GM18951 (cell line): ENCODE data around the gene PI4KB.

Experiments
- POLR2A ChIP-seq: IDR thresholded peaks from 4 replicates; pipeline ENCODE4 v1.6.1; 2011; ENCODE audit warnings: mild to moderate bottlenecking; ENCODE audit not compliant: insufficient read length, insufficient read depth; ENCODE audit errors: extremely low read depth
- in situ Hi-C: fragments of 300-500 bp; cut with MboI; formaldehyde crosslinking; loops from one replicate; pipeline ENCODE4 v1.12.0; 2022; ENCODE audit warnings: low sequenced_read_pairs, mixed read lengths, inconsistent platforms; ENCODE audit not compliant: unreplicated experiment

Gene PI4KB

DNA sequence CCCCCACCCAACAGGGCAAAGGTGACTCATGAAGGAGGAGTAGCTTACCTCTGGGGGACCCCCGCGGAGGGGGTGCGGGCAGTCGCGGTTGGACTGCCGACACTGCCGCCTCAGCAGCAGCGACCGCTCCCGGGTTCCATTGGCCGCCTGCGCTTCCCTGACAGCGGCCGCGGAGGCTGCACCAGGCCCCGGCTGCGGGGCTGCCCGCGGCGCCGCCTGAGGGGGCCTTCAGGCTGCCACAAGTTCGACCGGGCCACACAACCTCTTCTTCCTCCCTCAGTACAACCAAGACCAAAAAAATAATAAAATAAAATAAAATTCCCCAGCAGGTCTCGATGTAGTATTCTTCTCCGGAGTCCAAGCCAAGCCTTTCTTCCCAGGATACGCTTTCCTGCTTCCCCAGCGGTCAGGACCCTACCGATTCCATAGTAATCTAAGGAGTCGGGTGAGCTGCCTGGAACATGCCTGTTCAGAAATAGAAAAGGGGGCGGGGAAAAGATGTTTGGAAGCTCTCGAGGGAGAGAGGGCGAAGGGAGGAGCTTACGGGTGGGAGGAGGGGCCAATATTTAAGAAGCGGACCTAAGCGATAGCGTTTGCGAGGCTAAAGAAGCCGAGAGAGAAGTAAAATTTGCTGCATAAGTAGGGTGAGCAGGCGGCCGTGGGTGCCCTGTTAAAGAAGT lies at the start of gene PI4KB:
PI4KB (minus strand) TSS at position 194 of the 680 bp plus-strand sequence. CDS start 10,935 bp downstream, outside the sequence.
- in situ Hi-C loops, result no loop called here
- peak; percentile 75 for TF ChIP-seq POLR2A

DNA sequence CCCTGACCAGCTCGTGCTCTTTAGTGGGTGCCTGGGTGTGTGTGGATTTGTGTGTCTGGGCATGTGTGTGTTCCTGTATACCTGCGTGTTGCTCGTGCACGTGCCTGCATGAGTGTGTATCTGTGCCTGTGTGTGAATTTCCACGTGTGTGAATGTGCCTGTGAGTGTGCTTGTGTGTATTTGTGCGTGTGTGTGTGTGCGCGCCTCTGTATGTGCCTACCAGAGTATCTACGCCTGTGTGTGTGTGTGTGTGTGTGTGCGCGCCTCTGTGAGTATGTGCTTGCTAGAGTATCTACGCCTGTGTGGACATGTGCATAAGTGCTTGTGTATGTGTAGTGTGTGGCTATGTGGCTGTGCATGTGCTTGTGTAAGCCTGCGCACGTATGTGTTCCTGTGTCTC lies 46.0 kb upstream of the PI4KB start:
- TF ChIP-seq POLR2A, result no peak
- in situ Hi-C loops, result no loop called here

DNA sequence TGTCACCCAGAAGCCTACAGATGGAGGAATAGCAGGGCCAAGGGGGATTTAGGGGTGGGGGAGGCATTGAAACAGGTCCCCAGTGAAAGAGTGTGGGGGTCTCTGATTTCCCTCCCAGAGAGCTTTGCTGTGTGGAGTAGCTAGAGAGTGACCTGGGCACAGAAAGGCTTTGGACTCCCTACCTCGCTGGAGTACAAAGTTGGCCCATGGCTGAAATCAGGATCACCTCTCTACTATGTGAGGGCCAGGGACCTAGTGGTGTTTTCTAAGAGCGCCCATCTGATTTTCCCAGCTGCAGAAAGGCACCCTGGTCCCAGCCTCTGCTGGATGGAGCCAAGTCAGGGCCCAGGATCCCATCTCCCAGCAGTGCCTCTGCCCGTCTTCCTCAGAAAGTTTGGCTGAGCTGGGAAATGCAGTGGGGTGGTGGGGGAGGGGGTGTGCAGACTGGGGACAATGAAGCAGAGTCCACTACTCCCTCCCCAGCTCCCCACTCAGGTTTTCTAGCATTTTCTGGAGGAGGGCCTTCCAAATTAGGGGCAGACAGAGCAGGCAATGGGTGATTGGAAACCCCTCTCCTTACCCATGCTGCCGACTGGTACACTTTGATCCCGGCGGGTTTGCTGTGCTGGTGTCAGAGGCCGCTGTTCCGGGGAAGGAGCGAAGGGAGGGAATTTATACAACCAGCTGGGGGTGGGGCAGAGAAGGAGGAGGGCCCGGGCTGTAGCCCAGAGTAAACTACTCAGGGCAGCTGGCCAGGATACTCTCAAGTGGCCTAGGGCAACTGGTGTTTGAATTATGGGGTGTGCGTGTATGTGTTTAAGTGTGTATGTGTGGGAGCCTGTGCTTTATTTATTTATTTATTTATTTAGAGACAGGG lies 45.1 kb upstream of the PI4KB start, which contains the start of gene SELENBP1:
SELENBP1 (minus strand) TSS at position 648 of the 877 bp plus-strand sequence; CDS start at position 584, 64 bp downstream.
- no peak for TF ChIP-seq POLR2A
- in situ Hi-C loops, result no loop called here

DNA sequence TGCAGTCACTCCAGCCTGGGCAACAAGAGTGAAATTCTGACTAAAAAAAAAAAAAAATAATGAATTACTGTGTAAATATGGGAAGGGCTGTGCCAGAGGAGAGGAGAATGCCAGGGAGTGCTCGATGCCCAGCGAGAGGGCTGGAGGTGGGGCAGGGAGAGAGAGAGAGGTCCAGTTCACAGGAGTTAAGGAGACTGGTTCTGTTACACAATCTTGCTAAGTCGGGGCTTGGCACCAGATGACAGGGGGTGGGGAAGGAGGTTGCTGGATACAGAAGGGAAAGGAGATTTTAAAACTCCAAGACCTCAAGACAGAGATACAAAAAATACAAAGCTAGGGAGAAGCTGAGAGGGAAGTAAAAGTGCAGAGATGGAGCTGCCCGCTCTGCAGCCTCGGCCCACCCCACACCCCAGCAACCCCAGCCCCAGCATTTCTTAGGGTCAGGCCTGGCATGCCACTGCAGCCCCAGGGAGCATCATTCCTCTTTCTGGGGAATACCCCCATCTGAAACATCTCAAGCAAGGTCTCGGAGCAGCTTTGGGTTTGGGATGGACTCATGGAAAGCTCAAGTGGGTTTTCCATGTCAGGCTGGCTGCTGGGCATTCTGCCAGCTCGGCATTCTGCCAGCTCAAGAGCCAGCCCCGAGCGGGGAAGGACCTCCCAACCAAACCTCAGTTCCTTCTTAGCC lies 44.3 kb upstream of the PI4KB start:
- no peak for TF ChIP-seq POLR2A
- in situ Hi-C loops, result no loop called here

DNA sequence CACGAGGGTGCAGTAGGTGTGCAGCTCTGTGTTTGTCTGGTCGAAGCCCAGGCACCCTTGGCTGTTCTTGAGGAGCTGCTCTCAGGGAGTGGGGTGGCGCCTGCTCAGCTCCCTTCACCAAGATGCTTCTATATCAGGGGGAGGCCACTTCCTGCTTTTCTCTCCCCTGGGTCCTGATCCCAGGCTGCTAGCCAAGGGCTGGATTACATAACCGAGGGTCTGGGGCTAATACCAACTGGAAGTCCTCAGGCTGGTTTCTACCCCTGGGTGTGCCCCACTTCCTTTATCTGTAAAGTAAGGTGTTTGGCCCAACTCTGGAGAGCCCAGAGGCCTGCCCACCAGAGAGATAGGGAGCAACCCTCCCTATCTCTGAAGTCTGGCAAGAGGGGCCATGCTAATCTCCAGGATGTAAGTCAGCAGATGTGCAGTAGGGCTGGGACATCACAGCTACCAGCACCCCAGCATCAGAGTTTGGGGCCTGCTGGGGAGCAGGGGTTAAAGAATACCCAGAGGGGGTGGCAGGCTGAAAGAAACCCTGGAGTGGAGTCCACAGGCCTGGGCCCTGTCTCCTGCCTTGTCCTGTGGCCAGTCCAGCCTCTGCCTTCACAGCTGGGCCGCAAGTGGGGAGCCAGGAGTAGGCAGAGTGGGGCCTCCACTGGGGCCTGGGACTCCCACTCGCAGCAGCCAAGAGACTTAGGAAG lies 43.1 kb upstream of the PI4KB start:
- in situ Hi-C loops, result no loop called here
- no peak for TF ChIP-seq POLR2A

DNA sequence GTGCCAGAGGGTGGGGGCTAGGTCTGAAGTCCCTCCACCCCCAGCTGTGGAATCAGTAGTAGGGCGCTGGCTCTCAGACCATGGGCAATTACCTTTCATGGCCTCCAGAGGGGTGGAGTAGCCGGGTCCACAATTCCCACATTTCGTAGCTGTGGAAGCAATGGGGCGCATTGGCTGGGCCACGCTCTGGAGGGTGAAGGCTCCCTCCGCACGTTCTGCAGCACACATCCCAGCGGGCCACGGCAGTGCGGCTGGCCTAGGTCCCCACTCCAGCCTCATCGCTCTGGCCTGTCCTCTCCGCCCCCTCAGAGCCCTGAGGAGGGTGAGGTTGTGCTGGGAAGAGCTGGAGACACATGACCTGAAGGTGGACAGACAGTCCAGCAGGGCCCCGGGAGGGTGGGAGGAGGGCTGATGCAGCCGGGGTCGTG lies 42.4 kb upstream of the PI4KB start:
- in situ Hi-C loops, result no loop called here
- TF ChIP-seq POLR2A, result no peak

DNA sequence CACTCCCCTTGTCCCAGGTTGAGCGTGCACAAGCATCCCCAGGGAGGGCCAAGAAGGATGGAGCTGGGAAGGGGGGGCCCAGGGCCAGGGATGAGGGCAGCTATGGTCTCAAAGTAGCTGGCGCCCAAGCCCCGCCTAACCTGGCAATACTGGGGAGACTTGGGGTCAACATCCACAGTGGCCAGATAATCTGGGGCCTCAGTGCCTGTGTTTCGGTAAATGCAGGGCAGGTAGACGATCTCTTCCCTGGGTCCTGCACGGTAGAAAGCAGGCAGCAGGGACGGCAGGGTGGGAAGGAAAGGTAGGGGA lies 42.0 kb upstream of the PI4KB start:
- no peak for TF ChIP-seq POLR2A
- in situ Hi-C loops, result no loop called here

DNA sequence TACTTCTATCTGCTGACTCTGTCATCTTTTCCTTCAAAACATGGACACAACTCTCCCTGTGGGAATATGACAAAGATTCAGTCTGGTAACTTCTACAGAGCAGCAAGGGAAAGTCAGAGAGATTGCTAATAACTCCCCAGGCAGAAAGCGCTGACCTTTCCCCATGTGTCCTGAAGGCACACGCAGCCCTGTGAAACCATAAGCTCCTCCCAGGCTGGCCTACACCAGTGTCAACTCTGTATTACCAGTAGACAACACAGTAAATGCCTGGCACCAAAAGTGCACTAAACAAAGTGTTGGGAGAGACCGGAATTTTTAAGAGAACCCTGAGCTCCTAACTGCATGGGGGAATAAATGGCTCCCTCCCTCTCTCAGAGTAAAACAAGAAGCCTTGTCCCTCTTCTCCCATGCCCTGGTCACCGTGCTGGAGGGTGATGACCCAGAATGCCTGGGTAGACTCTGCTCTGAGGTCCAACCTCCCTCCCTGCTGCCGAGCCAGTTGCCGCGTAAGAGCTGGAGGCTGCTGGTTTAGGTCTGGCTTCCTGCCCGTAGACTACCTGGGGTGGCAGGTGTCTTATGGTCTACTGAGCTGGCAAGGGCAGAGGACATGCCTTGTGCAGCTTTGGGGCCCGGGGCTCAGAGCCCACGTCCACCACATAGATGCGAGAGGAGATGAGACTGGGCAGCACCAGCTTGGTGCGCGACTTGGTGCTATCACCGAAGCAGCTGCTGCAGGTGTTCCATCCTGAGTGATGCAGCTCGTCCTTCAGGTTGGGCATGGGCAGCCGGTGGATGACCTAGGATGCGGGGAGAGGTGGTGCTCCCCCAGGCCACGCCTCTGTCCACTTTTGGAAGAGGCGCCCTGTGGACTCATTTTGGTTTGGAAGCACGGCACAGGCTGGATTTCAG lies 41.4 kb upstream of the PI4KB start:
- no peak for TF ChIP-seq POLR2A
- in situ Hi-C loops, result no loop called here

DNA sequence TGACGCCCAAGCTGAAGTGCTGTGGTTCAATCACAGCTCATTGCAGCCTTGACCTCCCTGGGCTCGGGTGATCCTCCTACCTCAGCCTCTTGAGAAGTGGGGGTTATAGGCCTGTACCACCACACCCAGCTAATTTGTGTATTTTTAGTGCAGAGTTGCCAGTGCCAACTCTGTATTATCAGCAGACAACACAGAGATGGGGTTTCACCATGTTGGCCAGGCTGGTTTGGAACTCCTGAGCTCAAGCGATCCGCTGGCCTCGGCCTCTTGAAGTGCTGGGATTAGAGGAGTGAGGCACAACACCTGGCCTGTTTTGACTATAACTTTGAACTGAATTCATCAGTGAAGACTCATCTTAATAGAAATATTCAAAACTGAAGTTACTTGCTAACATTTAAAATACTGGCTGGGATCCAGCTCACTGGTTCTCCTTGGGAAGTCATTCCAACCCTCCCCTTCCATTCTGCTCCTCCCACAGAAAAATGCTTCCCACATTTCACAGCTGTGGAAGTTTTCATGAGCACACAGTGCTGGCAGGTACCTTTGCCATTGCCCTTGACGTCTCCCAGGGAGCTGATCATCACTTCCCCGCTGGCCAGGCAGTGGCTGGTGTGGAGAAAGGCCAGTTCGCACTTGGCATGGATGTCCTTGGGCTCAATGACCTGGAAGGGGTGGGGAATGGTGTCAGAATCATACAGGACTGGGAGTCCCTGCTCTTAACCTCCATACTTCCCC lies 40.6 kb upstream of the PI4KB start:
- TF ChIP-seq POLR2A, result no peak
- in situ Hi-C loops, result no loop called here

DNA sequence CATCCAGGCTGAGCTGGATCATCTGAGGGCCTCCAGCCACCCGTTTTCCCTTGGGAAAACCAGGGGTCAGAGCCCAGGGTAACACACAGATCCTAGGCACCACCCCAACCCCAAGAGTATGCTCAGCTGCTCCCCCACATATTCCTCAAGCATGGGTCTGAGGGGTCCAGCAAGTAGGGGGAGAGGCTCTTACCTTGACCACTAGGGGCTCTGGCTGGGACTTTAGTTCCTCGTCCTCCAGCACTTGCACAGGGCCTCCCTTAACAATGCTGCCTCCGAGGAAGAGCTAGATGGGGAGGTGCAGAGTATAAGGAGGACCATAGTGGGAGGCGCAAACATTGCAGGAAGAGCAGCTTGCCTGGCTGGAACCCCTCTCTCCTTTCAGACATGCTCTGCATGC lies 37.8 kb upstream of the PI4KB start:
- TF ChIP-seq POLR2A, result no peak
- in situ Hi-C loops, result no loop called here

DNA sequence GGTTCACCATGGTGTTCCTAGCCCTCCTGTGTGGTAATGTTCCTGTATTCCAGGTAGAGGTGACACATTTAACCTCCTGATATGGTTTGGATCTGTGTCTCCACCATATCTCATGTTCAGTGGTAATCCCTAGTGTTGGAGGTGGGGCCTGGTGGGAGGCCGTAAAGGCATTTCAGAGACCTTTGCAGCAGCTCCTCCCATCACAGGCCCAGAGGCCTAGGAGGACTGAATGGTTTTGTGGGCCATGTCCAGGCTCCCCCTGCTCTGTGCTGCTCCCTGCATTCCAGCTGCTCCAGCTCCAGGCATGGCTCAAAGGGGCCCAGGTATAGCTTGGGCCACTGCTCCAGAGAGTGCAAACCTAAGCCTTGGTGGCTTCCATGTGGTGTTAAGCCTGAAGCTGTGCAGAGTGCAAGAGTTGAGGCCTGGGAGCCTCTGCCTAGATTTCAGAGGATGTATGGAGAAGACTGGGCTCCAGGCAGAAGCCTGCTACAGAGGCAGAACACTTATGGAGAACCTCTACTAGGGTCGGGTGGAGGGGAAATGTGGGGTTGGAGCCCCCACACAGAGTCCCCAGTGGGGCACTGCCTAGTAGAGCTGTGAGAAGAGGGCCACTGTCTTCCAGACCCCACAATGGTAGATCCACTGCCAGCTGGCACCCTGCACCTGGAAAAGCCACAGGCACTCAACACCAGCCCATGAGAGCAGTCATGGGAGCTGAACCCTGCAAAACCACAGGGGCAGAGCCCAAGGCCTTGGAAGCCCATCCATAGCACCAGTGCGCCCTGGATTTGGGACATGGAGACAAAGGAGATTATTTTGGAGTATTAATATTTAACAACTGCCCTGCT lies 35.3 kb upstream of the PI4KB start:
- TF ChIP-seq POLR2A, result no peak
- in situ Hi-C loops, result no loop called here
